Stromal cell of bone marrow (primary cell): Measurements from ENCODE around the gene KIF5A.

Source experiments
- DNase-seq: peaks from one replicate; pipeline ENCODE4 v3.0.0-alpha.2; 2012; ENCODE audit warnings: low read depth

Gene KIF5A

DNA sequence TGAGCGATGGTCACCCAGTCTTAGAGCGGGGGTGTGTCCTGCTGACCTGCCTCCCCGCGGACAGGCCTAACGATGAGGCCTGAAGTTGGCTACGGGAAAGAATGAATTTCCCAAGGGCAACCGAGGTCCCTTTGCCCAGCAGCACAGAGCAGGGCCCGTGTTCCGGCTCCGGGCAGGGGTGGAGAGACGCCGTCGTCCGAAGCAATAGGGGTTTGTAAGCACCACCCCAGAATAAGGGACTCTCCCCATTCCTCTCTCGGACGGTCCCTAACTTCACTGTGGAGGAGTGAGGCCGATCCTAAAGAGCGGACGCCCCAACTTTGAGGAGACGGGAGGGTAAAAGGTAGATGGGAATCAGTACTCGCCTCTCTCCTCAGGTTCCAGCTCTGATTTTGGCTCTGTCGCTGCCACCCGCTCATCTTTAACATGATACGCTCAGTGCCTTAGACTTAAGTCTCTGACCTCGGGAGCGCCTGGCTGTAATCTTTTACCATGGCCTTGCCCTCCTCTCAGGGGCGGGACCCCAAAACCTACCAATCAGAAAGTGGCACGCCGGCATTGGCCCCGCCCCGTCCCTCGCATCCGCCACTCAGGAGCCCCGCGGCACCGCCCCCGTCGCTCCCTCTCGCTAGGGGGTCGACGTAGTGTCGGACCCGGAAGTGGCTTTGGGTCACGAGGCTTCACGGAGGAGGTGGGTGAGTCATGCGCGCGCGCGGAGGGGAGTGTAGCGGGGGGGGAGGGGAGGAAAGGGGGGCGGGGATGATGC, 29.6 kb upstream of the KIF5A start, which contains the start of gene DDIT3:
Gene DDIT3, minus strand, starts transcription at position 462 of the 766 bp plus-strand sequence. CDS start 3,108 bp downstream, outside the sequence.
- peak; percentile 98 for DNase-seq

DNA sequence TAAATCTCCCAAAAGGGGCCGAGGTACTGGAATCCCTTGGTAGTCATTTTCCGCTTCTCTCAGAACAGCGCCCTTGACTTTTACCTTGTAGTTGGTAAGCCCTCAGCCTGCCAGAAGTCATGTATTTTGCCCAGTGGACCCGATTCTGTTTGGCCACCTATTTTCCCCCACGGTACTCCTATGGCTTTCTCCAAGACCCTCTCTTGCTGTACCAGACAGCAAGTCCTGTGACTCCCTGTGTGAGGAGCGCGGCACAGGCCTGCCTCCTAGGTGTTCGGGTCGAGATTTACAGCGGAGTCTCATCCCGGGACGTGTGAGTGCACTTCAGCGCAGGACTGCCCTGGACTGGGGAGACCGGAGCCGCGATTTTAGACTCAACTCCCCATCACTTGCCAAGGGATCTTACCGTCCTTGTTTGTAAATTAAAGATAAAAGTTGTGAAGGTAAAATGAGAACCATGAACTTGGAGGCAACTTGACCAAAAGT, 28.3 kb upstream of the KIF5A start:
- DNase-seq = no peak

DNA sequence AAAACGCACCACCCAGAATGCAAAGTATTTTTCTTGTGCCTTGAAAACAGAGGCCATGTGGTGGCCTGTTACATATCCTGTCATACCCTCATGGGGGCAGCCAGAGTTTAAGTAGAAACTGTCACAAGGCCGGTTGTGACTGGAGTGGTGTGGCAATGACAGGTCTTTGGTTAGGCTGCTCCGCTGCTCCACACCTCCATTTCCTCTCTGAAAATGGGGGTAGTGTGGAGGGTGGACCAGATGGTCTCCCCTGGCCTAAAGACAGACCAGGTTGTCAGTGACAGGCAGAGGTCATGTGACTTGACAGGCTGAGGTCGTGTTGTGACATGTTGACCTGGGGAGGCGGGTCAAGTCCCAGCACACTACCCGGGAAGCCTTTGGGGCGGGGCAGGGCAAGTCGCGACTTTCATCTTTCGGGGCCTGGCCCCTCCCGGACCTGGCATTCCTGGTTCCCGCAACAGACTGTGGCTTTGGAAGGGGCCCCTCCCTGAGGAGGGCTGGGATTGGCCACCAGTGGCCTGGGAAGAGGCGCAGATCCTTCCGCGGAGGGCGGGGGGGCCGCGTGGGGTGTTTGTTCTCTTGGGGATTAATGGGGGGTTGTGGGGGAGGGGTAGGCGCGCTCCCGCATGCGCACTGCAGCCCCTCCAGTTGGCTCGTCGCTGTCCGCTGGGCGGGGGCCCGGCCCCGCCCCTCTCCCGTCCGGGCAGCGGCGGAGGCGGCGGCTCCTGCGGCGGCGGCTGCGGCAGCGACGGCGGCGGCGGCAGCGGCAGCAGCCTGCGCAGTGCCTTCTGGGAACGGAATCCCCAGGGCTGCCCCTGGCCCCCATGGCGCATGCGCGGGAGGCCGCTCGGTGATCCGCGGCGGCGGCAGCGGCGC, 27.6 kb upstream of the KIF5A start, which contains the start of gene MBD6:
Gene MBD6, plus strand, starts transcription at position 814 of the 876 bp plus-strand sequence. CDS start 1,480 bp downstream, outside the sequence.
- DNase-seq = peak; percentile 67

DNA sequence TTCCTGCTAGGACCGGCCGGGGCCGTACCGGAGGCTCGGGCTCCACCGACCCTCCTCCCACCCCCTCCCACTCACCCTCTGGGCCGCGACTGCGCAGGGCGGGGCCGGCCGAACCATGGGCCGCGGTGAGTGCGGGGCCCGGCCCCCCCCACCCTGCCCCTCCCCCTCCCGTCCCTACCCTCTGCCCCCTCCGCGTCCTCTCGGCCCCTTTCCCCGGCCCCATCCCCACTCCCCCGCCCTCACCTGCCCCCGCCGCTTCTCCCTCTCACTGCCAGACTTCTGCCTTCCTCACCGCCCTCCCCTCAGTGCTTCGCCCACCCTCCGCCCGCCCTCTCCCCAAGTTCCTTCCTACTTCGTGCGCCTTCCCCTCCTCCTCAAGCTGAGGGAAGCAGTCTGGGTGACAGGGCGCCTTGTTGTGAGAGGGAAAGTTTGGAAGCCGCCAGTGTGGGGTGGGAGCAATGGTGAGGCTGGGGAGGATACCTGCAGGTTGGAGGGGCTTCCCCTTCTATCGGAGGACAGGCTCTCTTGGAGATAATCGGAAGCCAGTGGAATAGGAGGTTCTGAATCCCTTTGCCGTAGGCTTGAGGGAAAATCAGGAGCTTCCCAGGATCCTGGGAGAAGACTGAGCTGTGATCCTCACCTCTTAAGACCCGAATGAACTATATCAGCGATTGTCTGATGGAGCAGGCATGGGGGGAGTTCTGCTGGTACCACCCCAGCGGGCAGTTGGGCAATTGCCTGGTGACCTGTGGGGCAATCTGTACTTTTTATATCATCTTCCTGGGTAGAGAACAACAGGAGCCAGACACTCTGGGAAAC, 26.7 kb upstream of the KIF5A start:
- DNase-seq = no peak

DNA sequence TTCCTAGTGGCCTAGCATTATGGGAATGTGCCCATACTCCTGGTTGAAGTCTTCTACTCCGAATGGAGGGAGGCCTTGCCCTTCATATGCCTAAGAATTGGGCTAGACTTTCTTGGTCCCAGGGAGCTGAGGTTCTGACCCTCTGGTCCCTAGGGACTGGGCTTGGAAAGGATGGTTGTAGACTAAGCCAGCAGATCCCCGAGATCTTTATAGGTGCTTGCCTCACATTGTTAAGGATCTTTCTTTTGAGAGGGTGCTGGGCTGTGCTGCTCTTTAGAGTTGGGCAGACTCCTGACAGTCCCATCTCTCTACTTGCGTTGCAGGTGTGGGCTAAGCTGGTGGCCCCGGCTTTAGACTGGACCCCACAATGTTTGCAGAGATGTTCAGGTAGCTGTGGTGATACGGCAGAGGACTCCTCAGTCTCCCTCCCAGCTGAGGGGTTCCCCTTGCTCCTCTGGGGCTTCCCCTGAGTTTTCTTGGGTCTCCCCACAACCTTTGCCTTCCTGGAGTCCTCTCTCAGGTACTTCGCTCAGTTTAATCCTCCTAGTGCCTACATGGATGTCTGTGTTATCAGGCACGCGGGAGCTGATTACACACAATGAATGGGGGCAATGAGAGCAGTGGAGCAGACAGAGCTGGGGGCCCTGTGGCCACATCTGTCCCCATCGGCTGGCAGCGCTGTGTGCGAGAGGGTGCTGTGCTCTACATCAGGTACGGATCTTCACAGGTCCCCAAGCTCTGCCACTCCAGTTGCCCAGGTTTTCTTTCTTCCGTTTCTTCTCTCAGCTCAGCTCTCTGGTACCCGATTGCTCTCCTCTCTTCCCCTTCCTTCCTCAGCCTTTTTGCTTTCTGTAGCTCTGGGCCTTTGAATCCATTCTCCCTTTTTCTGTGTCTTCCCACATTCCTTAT, 25.9 kb upstream of the KIF5A start:
- no peak for DNase-seq

DNA sequence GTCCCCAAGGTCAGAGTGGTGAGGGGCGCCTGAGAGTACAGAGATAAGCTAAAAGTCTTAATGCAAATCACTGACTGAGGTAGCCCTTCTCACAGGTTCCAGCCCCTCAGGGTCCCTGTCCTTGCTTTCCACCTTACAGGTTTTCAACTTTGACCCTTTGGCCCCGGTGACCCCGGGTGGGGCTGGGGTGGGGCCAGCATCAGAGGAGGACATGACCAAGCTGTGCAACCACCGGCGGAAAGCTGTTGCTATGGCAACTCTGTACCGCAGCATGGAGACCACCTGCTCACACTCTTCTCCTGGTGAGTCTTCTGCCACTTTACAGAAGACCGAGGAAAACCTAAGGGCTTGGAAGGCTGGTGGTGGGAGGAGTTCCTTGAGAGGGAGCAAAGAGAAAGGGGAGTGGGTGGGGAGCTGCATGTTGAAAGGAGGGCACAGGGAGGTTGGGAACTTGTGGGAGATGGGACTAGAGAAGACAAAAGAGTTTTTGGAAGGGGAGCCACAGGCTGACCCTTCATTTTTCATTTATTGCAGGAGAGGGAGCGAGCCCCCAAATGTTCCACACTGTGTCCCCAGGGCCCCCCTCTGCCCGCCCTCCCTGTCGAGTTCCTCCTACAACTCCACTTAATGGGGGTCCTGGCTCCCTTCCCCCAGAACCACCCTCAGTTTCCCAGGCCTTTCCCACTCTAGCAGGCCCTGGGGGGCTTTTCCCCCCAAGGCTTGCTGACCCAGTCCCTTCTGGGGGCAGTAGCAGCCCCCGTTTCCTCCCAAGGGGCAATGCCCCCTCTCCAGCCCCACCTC, 24.8 kb upstream of the KIF5A start:
- no peak for DNase-seq

DNA sequence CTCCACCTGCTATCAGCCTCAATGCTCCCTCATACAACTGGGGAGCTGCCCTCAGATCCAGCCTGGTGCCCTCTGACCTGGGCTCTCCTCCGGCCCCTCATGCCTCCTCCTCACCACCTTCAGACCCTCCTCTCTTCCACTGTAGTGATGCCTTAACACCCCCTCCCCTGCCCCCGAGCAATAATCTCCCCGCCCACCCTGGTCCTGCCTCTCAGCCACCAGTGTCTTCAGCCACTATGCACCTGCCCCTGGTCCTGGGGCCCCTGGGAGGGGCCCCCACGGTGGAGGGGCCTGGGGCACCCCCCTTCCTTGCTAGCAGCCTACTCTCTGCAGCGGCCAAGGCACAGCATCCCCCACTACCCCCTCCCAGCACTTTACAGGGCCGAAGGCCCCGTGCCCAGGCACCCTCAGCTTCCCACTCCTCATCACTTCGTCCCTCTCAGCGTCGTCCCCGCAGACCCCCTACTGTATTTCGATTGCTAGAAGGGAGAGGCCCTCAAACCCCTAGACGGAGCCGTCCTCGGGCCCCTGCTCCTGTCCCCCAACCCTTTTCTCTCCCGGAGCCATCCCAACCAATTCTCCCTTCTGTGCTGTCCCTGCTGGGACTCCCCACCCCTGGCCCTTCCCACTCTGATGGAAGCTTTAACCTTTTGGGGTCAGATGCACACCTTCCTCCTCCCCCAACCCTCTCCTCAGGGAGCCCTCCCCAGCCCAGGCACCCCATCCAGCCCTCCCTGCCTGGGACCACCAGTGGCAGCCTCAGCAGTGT, 24.0 kb upstream of the KIF5A start:
- DNase-seq = no peak

DNA sequence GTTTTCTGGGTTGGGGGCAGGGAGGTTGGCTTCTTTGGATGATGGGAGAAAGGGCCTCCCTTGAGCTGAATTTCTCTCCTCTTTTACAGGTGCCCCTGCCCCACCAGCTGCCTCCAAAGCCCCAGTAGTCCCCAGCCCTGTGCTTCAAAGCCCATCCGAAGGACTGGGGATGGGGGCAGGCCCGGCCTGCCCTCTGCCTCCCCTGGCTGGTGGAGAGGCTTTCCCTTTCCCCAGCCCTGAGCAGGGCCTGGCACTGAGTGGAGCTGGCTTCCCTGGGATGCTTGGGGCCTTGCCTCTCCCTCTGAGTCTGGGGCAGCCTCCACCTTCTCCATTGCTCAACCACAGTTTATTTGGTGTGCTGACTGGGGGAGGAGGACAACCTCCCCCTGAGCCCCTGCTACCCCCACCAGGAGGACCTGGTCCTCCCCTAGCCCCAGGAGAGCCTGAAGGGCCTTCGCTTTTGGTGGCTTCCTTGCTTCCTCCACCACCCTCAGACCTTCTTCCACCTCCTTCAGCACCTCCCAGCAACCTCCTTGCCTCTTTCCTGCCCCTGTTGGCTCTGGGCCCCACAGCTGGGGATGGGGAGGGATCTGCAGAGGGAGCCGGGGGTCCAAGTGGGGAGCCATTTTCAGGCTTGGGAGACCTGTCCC, 23.2 kb upstream of the KIF5A start:
- no peak for DNase-seq

DNA sequence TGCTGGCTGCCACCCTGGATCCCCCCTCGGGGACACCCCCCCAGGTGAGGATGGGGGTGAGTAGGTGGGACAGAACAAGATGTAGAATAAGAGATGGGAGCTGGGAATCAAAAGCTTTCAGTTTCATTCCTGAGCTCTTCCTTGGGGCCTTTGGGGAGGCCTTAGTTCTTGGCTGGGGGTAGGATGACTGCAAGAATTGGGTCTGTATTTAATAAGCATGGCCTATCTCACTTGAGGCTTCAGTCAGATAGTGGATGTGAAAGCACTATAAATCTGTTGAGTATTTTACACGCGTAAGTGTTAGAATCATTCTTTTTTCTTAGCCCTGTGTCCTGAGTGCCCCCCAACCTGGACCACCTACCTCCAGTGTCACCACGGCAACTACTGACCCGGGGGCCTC, 22.7 kb upstream of the KIF5A start:
- DNase-seq = no peak

DNA sequence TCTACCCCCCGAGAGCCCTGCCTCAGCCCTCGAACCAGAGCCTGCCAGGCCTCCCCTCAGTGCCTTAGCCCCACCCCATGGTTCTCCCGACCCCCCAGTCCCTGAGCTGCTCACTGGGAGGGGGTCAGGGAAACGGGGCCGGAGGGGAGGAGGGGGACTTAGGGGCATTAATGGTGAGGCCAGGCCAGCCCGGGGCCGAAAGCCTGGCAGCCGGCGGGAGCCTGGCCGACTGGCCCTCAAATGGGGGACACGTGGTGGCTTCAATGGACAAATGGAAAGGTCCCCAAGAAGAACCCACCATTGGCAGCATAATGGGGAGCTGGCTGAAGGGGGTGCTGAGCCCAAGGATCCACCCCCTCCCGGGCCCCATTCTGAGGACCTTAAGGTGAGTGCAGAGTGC, 21.7 kb upstream of the KIF5A start:
- no peak for DNase-seq

DNA sequence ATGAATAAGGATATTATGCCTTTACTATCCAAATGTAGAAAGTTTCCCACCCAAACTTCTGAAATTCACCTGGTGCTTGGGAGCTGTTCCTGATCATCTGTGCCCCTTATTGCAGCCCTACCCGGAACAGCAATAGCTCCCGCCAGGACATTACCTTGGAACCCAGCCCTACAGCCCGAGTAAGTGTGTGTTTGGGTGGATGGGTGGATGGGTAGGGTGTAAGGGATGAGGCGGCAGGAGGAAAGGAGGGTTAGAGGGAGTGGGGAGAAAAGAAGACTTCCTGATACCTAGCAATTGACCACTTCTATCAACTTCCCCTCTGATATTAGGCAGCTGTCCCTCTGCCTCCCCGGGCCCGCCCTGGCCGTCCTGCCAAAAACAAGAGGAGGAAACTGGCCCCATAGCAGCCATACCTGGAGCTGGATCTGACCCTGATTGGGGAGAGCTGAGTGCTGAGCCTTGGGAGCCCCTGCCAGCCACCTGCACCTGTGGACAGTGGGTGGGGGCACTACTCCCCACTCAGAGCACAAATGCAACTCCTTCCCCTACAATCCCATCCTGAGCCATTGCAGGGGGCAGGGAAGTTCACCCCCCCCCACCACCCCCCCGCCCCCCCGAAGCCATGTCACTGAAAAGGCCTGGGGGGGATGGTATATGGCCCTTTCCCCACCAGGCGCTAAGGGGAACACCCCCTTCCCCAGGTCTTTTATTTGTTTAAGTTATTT, 20.9 kb upstream of the KIF5A start:
- DNase-seq = no peak

DNA sequence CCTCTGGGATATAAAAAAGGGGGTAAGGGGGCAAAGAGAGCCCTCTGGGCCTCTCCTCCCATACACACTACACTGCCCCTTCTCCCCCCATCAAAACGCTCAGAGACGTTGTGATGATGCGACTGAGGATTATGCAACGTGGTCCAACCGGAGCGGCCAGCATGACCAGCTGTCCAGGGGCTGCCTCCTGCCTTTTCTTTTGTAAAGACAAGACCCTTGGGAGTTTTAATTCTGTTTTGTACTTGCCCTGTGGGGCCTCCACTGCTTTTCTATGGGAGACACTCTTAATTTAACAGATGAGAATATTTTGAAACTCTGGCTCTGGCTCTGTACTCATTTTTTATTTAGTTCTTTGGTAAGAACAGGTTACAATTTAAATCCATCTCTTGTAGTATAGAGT, 20.0 kb upstream of the KIF5A start:
- DNase-seq = no peak

DNA sequence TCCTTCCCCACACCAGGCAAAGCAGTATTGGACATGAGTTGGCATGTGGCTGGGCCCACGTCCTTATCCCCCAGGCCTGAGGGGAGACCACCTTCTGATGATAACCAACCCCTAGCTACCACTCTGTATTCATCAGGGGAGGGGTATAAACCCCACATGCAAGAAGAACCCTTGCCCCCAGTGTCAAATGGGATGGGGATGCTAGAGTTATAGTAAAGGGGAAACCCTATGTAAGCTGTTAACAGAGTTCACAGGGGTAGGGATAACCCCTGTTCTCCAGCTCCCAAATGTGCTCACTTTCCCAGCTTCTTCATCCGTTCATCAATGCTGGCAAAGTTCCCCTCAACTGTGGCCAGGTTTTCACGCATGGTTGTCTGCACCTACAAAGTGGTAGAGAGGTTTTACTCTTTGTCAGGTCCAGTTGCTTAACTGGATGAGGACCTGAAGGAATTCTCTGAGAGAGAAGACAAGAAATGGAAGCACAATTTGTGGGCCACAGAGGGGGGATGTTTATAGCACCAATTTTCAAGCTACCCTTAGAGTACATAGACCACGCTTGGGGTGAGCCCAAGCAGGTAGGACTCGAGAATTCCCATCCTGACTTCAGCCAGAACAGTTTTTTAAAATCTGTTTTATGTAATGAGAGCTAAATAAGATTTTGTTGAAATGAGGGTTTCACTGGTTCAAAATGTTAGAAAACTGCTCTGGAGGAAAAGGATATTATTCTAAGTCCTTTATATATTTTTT, 19.3 kb upstream of the KIF5A start:
- DNase-seq = no peak

DNA sequence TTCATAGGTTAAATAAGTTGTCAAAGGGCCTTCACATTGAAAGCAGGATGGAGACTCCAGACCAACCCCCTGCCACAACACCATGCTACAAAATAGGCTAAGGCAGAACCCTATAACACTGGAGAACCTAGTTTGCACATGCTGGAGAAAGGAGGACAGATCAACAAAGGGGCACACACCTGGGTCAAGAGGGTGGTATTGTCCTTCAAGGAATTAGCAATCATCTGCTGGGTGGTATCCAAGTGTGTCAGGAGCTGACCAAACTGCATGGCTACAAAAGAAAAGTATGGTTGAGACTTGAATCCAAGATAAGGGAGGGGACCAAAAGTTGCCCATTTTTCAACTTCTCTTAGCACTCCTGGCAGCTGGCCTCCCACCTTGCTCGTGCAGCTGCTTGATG, 18.0 kb upstream of the KIF5A start:
- DNase-seq = no peak

DNA sequence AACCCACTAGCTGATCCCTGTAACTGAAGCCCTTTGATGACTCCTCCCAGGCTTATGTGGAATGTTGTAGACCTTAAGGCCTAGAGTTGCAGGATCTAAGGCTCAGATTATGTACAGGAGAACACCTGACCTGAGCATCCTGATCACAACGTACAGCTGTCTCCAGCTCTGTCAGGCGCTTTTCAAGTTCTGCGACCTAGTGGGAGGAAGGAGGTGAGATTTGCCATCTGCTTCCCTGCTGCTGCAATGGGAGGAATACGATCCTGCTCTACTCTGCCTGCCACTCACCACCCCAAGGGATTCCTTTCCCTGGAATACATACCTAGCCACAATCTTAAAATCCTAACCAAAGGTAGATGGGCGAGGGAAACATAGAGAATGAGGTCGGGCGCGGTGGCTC, 16.7 kb upstream of the KIF5A start:
- no peak for DNase-seq

DNA sequence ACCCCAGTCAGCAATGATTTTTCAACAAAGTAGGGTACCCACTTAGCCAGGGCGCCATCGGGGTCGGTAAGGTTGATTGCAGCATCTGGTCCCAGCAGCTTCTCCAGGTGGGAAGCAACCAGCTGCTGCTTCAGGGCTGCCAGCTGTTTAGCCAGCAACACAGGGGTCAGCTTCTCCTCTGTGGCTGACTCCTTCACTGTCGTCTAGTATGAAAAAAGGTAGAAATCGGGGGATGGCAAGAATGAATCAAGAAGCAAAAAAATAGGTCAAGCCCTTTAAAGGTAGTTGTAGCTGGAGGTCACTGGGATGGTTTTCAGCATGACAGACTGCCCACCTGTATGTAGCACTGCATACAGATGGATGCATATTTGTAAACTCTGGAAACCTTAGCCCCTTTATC, 15.6 kb upstream of the KIF5A start:
- no peak for DNase-seq

DNA sequence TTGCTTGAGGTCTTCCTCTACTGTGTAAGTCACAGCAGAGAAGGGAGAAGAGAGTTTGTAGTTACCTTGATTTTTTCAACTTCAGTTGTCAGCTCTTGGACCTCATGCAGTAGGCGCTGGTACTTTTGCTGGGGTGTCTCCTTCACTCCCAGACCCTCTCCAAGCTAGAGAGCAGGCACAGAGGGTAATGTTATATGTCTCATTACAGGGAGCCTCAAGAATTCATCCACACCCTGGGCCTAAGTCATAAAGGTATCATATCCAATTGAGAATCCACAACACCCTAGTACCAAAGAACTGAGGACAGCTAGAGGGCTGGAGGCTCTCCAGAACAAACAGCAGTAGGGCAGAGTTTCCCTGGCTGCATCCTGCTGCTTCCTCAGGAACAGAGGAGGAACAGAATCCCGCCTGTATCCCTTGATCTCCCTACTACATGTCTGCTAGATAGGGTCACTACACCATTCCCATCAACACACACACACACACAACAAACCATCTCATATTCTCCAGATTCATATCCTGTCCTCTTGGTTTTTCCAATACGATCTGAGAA, 14.8 kb upstream of the KIF5A start:
- DNase-seq = no peak
